ENCODE results near the gene IRF2BP1. TPM values are rescaled to one million over a fixed set of nuclear protein-coding genes. Genes with fewer than 3 reads are reported as not detected.
A peak's percentile ranks its signal among the peaks of the same experiment; 100 is the strongest.
"Not testable (repeated sequence)": the region's sequence is repeated elsewhere in the genome, so short reads cannot be mapped to it uniquely, and the experiment has no call there.

Gene IRF2BP1
- total RNA-seq, 1 experiment from 2014 or later: 31.4 TPM

DNA sequence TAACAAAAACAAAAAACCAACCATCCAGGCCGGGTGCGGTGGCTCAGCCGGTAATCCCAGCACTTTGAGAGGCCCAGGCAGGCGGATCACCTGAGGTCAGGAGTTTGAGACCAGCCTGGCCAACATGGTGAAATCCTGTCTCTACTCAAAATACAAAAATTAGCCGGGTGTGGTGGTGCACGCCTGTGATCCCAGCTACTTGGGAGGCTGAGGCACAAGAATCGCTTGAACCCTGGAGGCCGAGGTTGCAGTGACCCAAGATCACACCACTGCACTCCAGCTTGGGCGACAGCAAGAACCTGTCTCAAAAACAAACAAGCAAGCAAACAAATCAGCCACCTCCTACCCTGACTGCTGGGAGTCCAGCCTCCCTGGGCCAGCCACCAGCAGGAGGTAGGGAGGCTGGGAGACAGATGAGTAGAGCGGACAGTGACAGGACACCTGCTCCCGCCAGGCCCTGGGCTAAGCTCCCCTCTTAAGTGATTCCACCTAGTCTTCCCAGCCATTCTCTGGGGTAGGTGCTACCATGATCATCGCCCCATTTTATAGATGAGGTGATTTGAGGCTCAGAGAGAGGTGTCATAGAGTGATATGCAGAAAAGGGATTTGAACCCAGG lies 10.2 kb upstream of the IRF2BP1 start:
- not testable (repeated sequence) for DNase-seq; H3K27me3 ChIP-seq; H3K4me1 ChIP-seq; H3K4me3 ChIP-seq; H3K36me3 ChIP-seq; H3K27ac ChIP-seq; H3K9me3 ChIP-seq (replicated peaks)

DNA sequence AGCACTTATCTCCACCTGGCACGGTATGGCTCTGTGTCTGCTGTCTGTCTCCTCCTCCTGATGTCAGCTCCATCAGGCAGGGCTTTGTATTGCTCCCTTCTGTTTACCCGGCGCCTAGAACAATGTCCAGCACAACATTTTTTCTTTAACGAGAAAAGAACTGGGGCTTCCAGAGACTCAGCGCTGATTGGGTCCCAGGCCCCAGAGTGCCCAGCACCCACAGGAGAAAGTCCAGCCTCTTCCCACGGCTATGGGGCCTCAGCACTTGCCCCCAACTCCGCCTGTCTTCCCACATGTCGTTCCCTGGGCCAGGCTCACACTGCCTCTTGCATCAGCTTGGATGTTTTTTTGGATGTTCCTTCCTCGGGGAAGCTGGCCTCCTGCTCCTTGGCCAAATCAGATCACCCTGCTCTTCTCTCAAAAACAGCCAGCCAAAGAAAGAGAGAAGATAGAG lies 9.6 kb upstream of the IRF2BP1 start:
- Histone ChIP-seq H3K9me3 (replicated peaks) (no peaks in the 10 kb centered on the region), H3K27ac (no peak overlapping the region), H3K27me3 (no peaks in the 10 kb centered on the region), H3K4me1 (no peaks in the 10 kb centered on the region), H3K4me3 (no peak overlapping the region), H3K36me3 (peaks cover 10% of the 10 kb centered on the region; the same call in 1 of the 2 replicates)
- no peak for DNase-seq

DNA sequence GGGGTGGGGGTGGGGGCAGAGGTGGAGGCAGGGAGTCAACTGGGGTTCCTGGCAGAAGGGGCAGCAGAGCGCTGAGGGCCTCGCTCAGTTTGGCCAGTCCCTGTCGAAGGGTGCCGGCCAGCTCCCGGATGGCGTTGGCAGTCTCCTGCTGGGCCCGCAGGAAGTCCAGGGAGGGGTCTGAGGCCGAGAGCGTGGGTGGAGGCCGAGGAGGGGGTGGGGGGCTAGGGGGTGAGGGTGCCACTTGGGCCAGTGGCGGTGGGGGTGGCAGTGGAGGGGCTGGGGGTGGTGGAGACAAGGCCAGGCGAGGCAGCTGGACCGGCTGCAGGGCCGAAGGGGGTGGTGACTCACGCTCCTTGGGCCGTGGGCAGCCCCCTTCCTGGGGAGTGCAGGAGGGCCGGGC lies 4.9 kb upstream of the IRF2BP1 start:
- DNase-seq: no peak
- H3K27me3 ChIP-seq: no peaks in the 10 kb centered on the region
- peaks cover 5% of the 10 kb centered on the region; the same call in 1 of the 2 replicates for H3K36me3 ChIP-seq
- no peaks in the 10 kb centered on the region for H3K9me3 ChIP-seq (replicated peaks)
- no peaks in the 10 kb centered on the region for H3K4me1 ChIP-seq
- H3K4me3 ChIP-seq: no peak overlapping the region
- no peak overlapping the region for H3K27ac ChIP-seq

DNA sequence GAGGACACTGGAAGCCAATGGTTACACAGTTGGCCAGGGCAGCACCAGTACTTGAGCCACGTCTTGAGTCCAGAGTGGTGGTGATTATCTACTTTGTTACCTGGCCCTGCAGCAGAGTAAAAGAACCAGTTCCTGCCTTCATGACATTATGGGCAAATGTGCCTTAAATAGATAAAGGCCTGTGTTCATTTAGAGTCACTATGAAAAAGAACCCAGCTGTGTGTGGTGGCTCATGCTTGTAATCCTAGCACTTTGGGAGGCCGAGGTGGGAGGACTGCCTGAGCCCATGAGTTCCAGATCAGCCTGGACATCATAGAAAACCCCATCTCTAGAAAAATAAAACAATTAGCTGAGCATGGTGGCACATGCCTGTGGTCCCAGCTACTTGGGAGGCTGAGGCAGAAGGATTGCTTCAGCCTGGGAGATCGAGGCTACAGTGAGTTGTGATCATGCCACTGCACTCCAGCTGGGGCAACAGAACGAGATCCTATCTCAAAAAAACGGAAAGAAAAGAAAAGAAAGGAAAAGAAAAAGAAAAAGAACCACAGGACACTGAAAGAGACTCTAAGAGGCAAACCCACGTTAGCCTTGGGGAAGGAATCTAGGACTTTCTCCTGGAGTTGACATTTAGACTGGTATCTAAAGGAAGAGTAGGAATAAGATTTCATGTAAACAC lies 3.4 kb upstream of the IRF2BP1 start:
- no peak for DNase-seq
- H3K27ac ChIP-seq: no peak overlapping the region
- no peaks in the 10 kb centered on the region for H3K36me3 ChIP-seq
- H3K4me3 ChIP-seq: no peak overlapping the region
- H3K27me3 ChIP-seq: no peaks in the 10 kb centered on the region
- peaks cover 4% of the 10 kb centered on the region; the same call in 1 of the 2 replicates for H3K4me1 ChIP-seq
- H3K9me3 ChIP-seq (replicated peaks): no peaks in the 10 kb centered on the region

DNA sequence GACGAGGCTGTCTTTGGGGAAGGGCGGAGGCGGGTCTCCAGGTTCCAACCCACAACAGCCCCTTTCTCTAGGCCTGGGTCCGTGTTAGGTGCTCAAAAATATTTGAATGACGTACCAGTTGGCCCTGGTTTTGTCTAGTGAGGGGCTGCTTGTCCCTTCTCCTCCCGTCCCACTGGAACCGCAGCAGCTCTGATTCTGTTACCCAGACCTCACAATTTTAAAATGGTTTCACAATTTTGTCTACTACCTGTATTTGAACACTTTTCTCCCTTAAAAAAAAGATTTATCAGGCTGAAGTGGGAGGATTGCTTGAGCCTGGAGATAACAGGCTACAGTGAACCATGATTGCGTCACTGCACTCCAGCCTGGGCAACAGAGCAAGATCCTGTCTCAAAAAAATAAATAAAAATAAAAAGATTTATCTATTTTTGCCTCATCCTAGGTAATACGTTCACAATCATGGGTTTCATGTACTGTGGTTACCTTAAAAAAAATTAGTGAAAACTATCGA lies 1.3 kb upstream of the IRF2BP1 start:
- Histone ChIP-seq H3K4me1 (peaks cover 14% of the 10 kb centered on the region), H3K36me3 (peaks cover 4% of the 10 kb centered on the region; the same call in 1 of the 2 replicates), H3K27ac (peak overlapping the region; percentile 69), H3K9me3 (replicated peaks) (no peaks in the 10 kb centered on the region), H3K27me3 (no peaks in the 10 kb centered on the region), H3K4me3 (peak overlapping the region; percentile 80)
- DNase-seq: no peak

DNA sequence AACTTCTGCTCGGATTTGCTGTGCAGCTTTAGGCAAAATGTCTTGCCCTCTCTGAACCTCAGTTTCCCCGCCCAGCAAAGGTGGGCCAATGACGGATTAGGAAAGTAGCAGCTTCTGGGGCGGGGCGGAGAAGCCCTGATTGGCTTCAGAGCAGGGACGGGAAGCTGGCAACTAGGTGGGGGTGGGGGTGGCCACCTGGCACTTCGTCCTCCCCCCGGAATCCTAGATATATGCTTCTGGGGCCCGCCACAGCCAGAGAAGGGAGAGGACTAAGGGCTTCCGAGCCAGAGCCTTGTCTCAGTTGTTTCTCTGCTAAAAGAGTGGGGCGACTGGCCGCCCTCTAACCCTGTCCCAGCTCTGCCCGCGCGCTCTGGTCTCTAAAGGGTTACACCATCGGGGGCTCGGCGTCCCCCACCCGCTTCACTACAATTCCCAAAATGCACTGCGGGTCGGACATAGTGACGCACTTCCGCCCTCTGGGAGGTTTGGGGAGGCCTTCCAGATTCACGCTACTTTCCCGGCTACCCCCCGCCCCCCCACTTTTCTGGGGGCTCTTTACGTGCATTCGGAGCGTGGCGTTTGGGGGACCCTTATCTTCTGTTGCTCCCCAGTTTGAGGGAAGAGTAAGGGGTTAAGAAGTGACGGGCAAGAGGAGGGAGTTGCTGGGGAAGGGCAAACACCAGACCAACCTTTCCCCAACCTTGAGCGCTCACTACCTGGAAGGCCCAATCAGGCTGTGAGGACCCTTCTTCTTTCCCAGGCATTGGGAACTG lies 672 bp upstream of the IRF2BP1 start:
- Histone ChIP-seq H3K27ac (peak overlapping the region; percentile 69), H3K27me3 (no peaks in the 10 kb centered on the region), H3K36me3 (peaks cover 4% of the 10 kb centered on the region; the same call in 1 of the 2 replicates), H3K4me1 (peaks cover 20% of the 10 kb centered on the region), H3K4me3 (peak overlapping the region; percentile 80), H3K9me3 (replicated peaks) (no peaks in the 10 kb centered on the region)
- DNase-seq: peak; percentile 92 to 95

DNA sequence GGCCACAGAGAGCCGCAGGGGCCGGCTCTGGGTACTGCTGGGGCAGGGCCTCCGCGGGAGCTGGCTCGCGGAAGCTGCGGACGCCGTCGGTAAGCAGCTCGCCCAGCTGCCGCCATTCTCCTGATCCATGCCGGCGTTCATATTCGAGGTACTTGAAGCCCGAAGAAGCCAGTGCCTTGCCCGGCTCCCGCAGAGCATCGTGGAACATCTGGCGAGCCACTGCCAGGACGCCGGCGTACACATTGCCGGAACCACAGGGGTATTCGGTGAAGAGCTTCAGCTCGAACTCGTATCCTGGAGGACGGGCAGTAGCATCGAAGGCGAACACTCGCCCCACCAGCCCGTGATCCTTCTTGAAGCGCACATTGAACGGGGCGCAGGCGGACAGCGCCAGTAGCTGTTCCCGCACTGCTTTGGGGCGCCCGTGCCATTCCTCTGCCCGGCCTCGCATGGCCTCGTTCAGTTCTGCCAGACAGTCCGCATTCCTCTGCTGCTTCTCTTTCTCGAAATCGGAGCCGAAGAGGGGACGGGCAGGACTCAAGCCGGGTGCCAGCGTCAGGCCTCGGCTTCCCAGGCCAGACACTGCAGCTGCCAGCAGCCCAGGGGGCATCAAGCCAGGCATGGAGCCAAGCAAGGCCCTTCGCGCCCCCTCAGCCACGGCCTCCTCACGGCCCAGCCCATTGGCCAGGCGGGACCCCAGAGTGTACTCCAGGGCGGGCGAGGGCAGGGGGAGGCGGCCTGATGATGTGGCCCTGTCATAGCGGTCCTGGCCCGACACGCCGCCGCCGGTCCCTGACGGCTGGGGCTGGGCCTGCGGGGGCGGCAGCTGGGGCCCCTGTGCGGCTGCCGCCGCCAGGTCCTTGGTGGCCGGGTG lies 1.0 kb downstream of the IRF2BP1 start:
- H3K4me3 ChIP-seq: peak overlapping the region; percentile 80
- peaks cover 27% of the 10 kb centered on the region for H3K4me1 ChIP-seq
- H3K27me3 ChIP-seq: no peaks in the 10 kb centered on the region
- no peaks in the 10 kb centered on the region for H3K9me3 ChIP-seq (replicated peaks)
- peak overlapping the region; percentile 69; the same call in 1 of the 2 replicates for H3K27ac ChIP-seq
- DNase-seq: peak; percentile 33 to 48
- peaks cover 4% of the 10 kb centered on the region; the same call in 1 of the 2 replicates for H3K36me3 ChIP-seq

DNA sequence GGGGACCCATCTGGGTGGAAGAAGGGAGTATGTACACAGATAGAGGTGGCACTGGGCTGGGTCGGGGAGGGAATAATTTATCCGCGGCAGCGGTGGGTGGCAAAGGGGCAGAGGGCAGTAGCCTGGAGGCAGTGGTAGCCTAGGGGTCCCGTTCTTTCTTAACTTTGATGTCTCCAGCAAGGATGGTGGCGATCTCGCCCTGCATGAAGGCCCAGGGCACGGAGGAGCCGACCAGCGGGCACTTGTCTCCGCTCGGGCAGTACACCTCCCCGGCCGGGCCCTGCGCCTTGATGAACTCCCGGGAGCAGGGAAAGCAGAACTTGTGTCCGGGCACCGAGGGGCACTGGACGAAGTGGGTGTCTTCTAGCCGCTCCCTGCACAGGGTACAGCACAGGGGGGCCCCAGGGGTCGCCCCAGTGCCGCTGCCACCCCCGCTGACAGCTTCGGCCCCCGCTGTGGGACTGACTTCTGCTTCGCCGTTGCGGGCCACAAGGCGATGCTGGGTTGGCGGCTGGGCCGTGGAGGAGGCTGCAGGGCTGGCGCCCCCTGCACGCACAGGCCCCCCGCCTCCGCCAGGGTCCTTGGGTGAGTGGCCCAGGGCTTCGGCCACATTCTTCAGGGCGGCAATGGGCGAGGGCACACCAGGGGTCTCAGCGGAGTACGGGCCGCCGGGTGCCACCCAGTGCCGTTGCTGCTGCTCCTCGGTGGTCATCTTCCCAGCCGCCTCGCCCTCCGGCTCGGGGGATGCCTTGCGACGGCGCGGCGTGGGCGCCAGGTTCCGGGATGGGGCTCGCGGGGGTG lies 1.9 kb downstream of the IRF2BP1 start:
- H3K36me3 ChIP-seq: peaks cover 4% of the 10 kb centered on the region; the same call in 1 of the 2 replicates
- H3K27me3 ChIP-seq: no peaks in the 10 kb centered on the region
- H3K4me3 ChIP-seq: no peak overlapping the region
- no peak overlapping the region for H3K27ac ChIP-seq
- no peaks in the 10 kb centered on the region for H3K9me3 ChIP-seq (replicated peaks)
- H3K4me1 ChIP-seq: peaks cover 27% of the 10 kb centered on the region
- DNase-seq: no peak

DNA sequence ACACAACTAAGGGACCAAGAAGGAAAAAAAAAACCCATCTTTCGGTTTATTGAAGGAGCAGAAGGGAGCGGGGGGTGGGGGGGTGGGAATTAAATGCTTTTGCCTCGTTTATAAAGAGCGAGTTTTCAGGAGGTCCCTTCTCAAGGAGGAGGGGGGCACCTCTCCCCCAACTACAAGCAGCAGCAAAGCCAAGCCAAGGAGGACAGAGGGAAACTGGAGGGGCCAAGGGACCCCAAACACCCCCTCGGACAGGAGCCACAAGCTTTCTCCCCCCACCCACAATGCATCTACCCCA lies 2.4 kb downstream of the IRF2BP1 start:
- no peak overlapping the region for H3K4me3 ChIP-seq
- DNase-seq: no peak
- H3K9me3 ChIP-seq (replicated peaks): no peaks in the 10 kb centered on the region
- peaks cover 4% of the 10 kb centered on the region; the same call in 1 of the 2 replicates for H3K36me3 ChIP-seq
- H3K4me1 ChIP-seq: peaks cover 27% of the 10 kb centered on the region
- no peak overlapping the region for H3K27ac ChIP-seq
- H3K27me3 ChIP-seq: no peaks in the 10 kb centered on the region

DNA sequence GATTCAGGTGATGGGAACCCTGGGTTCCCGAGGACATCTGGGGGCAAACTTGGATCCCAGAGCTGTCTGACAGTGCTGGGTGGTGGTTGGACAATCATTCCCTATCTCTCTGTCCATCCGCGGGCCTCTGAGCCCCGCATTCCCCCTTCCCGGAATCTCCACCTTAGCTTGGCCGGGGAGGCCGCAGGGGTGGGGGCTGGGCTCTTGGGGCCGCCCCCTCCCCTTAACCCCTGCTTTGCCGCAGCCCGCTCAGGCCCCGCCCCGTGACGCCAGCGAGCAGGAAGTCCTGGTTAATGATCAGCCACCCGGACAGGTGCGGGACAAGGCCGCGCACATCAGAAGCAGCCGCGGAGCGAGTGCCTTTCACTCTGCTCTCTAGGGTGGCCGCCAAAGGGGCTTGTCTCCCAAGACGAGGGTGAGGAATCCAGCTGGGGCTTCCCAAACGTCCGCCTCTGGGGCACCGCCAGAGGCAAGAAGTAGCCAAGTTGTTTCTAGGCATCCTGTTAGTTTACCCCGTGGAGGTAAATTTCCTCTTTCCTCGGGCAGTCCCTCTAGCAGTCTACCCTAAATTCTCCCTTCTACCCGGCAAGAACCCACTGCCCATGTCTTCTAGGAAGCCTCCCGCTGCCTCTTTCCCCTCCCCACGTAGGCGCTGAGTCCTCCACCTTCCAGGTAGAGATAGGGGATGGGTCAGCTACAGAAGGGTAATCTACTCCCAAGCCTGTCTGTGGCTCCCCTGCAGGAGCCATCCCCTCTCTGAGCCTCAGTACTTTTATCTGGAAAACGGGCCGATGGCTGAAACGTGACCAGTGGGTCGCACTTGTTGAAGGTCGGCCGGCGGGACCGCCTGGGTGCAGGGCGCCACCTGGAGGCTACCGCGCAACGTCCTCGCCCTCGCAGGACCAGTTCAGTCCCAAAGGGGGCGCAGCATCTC lies 3.0 kb downstream of the IRF2BP1 start:
- H3K27me3 ChIP-seq: no peaks in the 10 kb centered on the region
- no peaks in the 10 kb centered on the region for H3K9me3 ChIP-seq (replicated peaks)
- H3K27ac ChIP-seq: peak overlapping the region; percentile 41
- H3K4me1 ChIP-seq: peaks cover 27% of the 10 kb centered on the region
- DNase-seq: peak; percentile 70 to 71
- 0 out of 2 replicates have a peak overlapping the region, but pooled peaks have one; percentile 7 for H3K4me3 ChIP-seq
- H3K36me3 ChIP-seq: peaks cover 4% of the 10 kb centered on the region; the same call in 1 of the 2 replicates

DNA sequence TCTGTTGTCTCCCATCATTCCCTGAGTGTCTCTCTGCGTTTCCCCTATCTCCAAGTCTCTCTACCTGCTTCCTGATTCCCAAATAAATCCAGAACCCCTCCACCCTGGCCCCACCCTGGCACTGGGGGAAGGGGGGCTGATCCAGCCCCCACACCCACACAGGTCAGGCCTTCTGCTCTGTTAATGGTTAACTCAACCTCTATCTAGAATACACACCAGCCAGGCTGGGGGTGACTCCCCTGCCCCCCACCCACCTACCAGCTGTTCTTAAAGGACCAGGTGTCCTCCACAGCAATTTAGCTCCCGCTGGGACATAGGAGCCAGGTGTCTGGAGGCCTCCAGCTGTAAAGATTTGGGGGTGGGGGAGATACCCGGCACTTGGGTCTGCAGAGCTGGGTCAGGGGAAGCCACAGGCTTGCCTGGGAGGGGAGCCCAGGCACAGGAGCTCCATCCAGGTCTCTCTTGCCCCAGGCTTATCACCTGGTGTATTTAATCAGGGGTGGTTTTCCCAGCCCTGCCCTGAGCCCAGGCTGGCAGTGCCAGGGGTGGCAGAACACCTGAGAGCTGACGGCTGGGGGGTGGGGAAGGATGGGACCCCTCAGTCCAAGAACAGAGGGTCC lies 3.9 kb downstream of the IRF2BP1 start:
- Histone ChIP-seq H3K9me3 (replicated peaks) (no peaks in the 10 kb centered on the region), H3K4me3 (no peak overlapping the region), H3K27ac (peak overlapping the region; percentile 41), H3K27me3 (no peaks in the 10 kb centered on the region), H3K4me1 (peaks cover 30% of the 10 kb centered on the region), H3K36me3 (peaks cover 4% of the 10 kb centered on the region; the same call in 1 of the 2 replicates)
- peak; percentile 56 to 62 for DNase-seq
